Measurements from ENCODE around the gene ARFRP1. TPM values are rescaled to one million over a fixed set of nuclear protein-coding genes. Genes with fewer than 3 reads are reported as not detected.
A peak's percentile ranks its signal among the peaks of the same experiment; 100 is the strongest.

The ARFRP1 gene
- total and polyA plus RNA-seq, 2 of the 13 experiments (the other 11 are each of a cell fraction or from before 2014, with no cell fraction given) = 32.0 to 51.1 TPM

- peak; percentile 92 for TF ChIP-seq AFF4 (CRISPR knock-in tag; IDR thresholded peaks at IDR 0.05)
- no peak; the same call in 1 of the 2 replicates for TF ChIP-seq PAF1 (CRISPR knock-in tag; IDR thresholded peaks at IDR 0.05)
- TF ChIP-seq ZNF430 (CRISPR knock-in tag; IDR thresholded peaks at IDR 0.05) = peak; percentile 93
- TF ChIP-seq ZFY (CRISPR knock-in tag; IDR thresholded peaks at IDR 0.05) = peak; percentile 84
- no peak for TF ChIP-seq GRHL1 (CRISPR knock-in tag; conservative IDR thresholded peaks at IDR 0.05)
- TF ChIP-seq MAFK (conservative IDR thresholded peaks at IDR 0.05 in 1 of 2, IDR thresholded peaks at IDR 0.05 in 1 of 2; ENCODE audit: low read length in 2 of 2) = no peak
- peak; percentile 97 for TF ChIP-seq ZNF788 (CRISPR knock-in tag; IDR thresholded peaks at IDR 0.05; ENCODE audit: borderline replicate concordance)
- peak; percentile 88 for TF ChIP-seq AKNA (CRISPR knock-in tag; IDR thresholded peaks at IDR 0.05; ENCODE audit: borderline replicate concordance)
- TF ChIP-seq ZNF704 (CRISPR knock-in tag; IDR thresholded peaks at IDR 0.05; ENCODE audit: borderline replicate concordance) = peak; percentile 86
- TF ChIP-seq RARG (CRISPR knock-in tag; IDR thresholded peaks at IDR 0.05; ENCODE audit: low read depth) = no peak
- peak; percentile 90 for TF ChIP-seq ZNF446 (CRISPR knock-in tag; IDR thresholded peaks at IDR 0.05)
- TF ChIP-seq PAX8 (CRISPR knock-in tag; IDR thresholded peaks at IDR 0.05; ENCODE audit: borderline replicate concordance) = peak; percentile 91; the same call in 1 of the 2 replicates
- TF ChIP-seq LCORL (IDR thresholded peaks at IDR 0.05) = no peak
- TF ChIP-seq LCORL (CRISPR knock-in tag; IDR thresholded peaks at IDR 0.05) = peak; percentile 82
- TF ChIP-seq ZSCAN25 (CRISPR knock-in tag; IDR thresholded peaks at IDR 0.05) = peak; percentile 86
- TF ChIP-seq RELA (CRISPR knock-in tag; IDR thresholded peaks at IDR 0.05) = peak; percentile 90
Observed at GRCh38 chr20:63739130-63740069, 31.6 kb upstream of the ARFRP1 start, which contains the start of gene SLC2A4RG (continued).
